ENCODE measurements around the gene PPP4C. TPM values are rescaled to one million over a fixed set of nuclear protein-coding genes. Genes with fewer than 3 reads are reported as not detected.

The PPP4C gene
- total RNA-seq, 1 experiment from 2014 or later = 116 TPM

DNA sequence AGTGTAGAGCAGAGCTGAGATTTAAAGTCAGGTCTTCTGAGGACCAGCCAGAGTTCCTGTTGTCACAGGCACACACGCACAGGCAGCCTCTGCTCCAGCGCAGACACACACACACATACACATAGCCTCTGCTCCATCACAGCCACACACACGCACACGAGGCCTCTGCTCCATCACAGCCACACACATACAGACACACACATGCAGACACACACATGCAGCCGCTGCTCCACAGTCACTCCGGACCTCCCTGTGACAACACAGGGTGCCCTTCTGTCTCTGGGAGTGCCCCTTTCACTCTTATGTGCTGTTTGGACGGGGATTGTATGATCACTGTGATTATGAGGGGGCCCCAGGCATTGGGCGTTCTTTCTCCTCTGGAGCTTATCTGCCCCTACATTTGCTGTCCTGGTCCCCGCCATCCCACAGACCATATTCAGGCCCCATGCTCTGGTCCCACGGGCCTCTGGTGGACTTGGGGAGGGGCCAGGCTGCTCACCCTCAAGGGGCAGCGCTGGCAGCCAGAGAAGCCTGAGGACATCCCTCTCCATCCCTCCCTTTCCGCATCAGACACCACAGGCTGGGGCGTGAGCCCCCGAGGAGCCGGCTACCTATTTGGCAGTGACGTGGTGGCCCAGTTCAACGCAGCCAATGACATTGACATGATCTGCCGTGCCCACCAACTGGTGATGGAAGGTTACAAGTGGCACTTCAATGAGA, 8.5 kb downstream of the PPP4C start:
- no peaks in the 10 kb centered on the region for H3K9me3 ChIP-seq (ENCODE audit: low read length)
- peaks cover 8% of the 10 kb centered on the region; the same call in 1 of the 2 replicates for H3K36me3 ChIP-seq (ENCODE audit: low read depth, low read length)
- DNase-seq (no peak), ATAC-seq (no peak)
- no peaks in the 10 kb centered on the region for H4K20me1 ChIP-seq (ENCODE audit: low read length)
- H3K4me1 ChIP-seq (ENCODE audit: insufficient read depth, low read length) = peaks cover 2% of the 10 kb centered on the region
- ChIA-PET CTCF (no interaction called here), POLR2A (ENCODE audit: unreplicated experiment) (no interaction called here)
- H3K9me2 ChIP-seq (replicated peaks; ENCODE audit: low read length) = no peaks in the 10 kb centered on the region
- no peaks in the 10 kb centered on the region for H3K27me3 ChIP-seq (ENCODE audit: low read length)
- no peak overlapping the region for H3K9ac ChIP-seq (ENCODE audit: low read length)
- TF ChIP-seq, protein P1, sequence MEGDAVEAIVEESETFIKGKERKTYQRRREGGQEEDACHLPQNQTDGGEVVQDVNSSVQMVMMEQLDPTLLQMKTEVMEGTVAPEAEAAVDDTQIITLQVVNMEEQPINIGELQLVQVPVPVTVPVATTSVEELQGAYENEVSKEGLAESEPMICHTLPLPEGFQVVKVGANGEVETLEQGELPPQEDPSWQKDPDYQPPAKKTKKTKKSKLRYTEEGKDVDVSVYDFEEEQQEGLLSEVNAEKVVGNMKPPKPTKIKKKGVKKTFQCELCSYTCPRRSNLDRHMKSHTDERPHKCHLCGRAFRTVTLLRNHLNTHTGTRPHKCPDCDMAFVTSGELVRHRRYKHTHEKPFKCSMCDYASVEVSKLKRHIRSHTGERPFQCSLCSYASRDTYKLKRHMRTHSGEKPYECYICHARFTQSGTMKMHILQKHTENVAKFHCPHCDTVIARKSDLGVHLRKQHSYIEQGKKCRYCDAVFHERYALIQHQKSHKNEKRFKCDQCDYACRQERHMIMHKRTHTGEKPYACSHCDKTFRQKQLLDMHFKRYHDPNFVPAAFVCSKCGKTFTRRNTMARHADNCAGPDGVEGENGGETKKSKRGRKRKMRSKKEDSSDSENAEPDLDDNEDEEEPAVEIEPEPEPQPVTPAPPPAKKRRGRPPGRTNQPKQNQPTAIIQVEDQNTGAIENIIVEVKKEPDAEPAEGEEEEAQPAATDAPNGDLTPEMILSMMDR (conservative IDR thresholded peaks at IDR 0.05; ENCODE audit: low read depth, low read length) = no peak
- no peak for TF ChIP-seq EZH2phosphoT487 (IDR thresholded peaks at IDR 0.05; ENCODE audit: borderline replicate concordance, low read length)
- BruUV-seq (replicated peaks) = no TSS peak
- H3K27ac ChIP-seq (ENCODE audit: low read length) = no peak overlapping the region
- H2AFZ ChIP-seq (ENCODE audit: low read length) = no peak overlapping the region
- peaks cover 9% of the 10 kb centered on the region for H3K79me2 ChIP-seq (ENCODE audit: low read length)
- no peak overlapping the region for H3K4me2 ChIP-seq (ENCODE audit: low read length)
- no peaks in the 10 kb centered on the region for H3F3A ChIP-seq (ENCODE audit: low read length, unreplicated experiment)
- H3K4me3 ChIP-seq (ENCODE audit: low read length) = no peak overlapping the region
- intact Hi-C loops (cut with micrococcal nuclease) = no loop called here

DNA sequence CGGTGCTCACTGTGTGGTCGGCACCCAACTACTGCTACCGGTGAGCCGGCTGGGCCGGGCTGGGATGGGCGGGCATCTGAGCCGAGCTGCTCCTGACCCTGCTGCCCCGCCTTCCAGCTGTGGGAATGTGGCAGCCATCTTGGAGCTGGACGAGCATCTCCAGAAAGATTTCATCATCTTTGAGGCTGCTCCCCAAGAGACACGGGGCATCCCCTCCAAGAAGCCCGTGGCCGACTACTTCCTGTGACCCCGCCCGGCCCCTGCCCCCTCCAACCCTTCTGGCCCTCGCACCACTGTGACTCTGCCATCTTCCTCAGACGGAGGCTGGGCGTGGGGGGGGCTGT, 9.0 kb downstream of the PPP4C start:
- no peak for ATAC-seq
- Histone ChIP-seq H2AFZ (ENCODE audit: low read length) (no peak overlapping the region), H3K4me1 (ENCODE audit: insufficient read depth, low read length) (peaks cover 6% of the 10 kb centered on the region), H3F3A (ENCODE audit: low read length, unreplicated experiment) (no peaks in the 10 kb centered on the region), H3K9me2 (replicated peaks; ENCODE audit: low read length) (no peaks in the 10 kb centered on the region), H3K9ac (ENCODE audit: low read length) (no peak overlapping the region), H3K27me3 (ENCODE audit: low read length) (no peaks in the 10 kb centered on the region), H4K20me1 (ENCODE audit: low read length) (no peaks in the 10 kb centered on the region), H3K36me3 (ENCODE audit: low read depth, low read length) (peaks cover 5% of the 10 kb centered on the region; the same call in 1 of the 2 replicates), H3K4me2 (ENCODE audit: low read length) (no peak overlapping the region), H3K27ac (ENCODE audit: low read length) (no peak overlapping the region), H3K4me3 (ENCODE audit: low read length) (no peak overlapping the region), H3K79me2 (ENCODE audit: low read length) (peaks cover 3% of the 10 kb centered on the region), H3K9me3 (ENCODE audit: low read length) (no peaks in the 10 kb centered on the region)
- BruUV-seq (replicated peaks) = no TSS peak
- intact Hi-C loops (cut with micrococcal nuclease) = no loop called here
- CTCF ChIA-PET = no interaction called here
- DNase-seq = no peak
- TF ChIP-seq EZH2phosphoT487 (IDR thresholded peaks at IDR 0.05; ENCODE audit: borderline replicate concordance, low read length) (no peak), EZH2 (IDR thresholded peaks at IDR 0.05; ENCODE audit: low read length, unreplicated experiment) (no peak)
- TF ChIP-seq, protein P1 (conservative IDR thresholded peaks at IDR 0.05; ENCODE audit: low read depth, low read length) = no peak
- POLR2A ChIA-PET (ENCODE audit: unreplicated experiment) = no interaction called here

DNA sequence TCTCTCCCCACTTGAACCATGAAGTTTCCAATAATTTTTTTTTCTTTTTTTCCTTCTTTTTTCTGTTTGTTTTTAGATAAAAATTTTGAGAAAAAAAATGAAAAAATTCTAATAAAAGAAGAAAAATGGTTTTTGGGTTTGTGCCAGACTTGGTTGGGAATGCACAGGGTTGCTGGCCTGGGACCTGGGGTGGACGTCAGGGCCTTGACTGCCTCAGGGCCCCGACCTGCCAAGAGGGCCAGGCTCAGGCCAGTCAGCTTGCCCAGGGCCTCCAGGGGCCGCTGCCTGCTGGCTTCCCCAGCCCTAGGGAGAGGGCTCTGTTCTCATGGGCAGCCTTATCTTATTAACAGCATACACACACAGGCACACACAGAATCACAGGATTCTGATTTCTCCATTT, 9.5 kb downstream of the PPP4C start:
- H3K27me3 ChIP-seq (ENCODE audit: low read length) = no peaks in the 10 kb centered on the region
- ATAC-seq (no peak), DNase-seq (no peak)
- intact Hi-C loops (cut with micrococcal nuclease) = no loop called here
- POLR2A ChIA-PET (ENCODE audit: unreplicated experiment) = no interaction called here
- no TSS peak for BruUV-seq (replicated peaks)
- peaks cover 4% of the 10 kb centered on the region; the same call in 1 of the 2 replicates for H3K36me3 ChIP-seq (ENCODE audit: low read depth, low read length)
- no peak for TF ChIP-seq EZH2 (IDR thresholded peaks at IDR 0.05; ENCODE audit: low read length, unreplicated experiment)
- TF ChIP-seq, protein P1 (conservative IDR thresholded peaks at IDR 0.05; ENCODE audit: low read depth, low read length) = no peak
- H3F3A ChIP-seq (ENCODE audit: low read length, unreplicated experiment) = peaks cover 2% of the 10 kb centered on the region
- H3K9me3 ChIP-seq (ENCODE audit: low read length) = no peaks in the 10 kb centered on the region
- H3K4me1 ChIP-seq (ENCODE audit: insufficient read depth, low read length) = peaks cover 10% of the 10 kb centered on the region
- H3K4me2 ChIP-seq (ENCODE audit: low read length) = no peak overlapping the region
- H3K4me3 ChIP-seq (ENCODE audit: low read length) = no peak overlapping the region
- CTCF ChIA-PET = no interaction called here
- H3K27ac ChIP-seq (ENCODE audit: low read length) = no peak overlapping the region
- H4K20me1 ChIP-seq (ENCODE audit: low read length) = no peaks in the 10 kb centered on the region
- no peak overlapping the region for H2AFZ ChIP-seq (ENCODE audit: low read length)
- H3K9me2 ChIP-seq (replicated peaks; ENCODE audit: low read length) = no peaks in the 10 kb centered on the region
- no peaks in the 10 kb centered on the region for H3K79me2 ChIP-seq (ENCODE audit: low read length)
- H3K9ac ChIP-seq (ENCODE audit: low read length) = no peak overlapping the region
